Measurements from ENCODE around the gene HAPLN2. TPM values are rescaled to one million over a fixed set of nuclear protein-coding genes. Genes with fewer than 3 reads are reported as not detected.
"Not testable (repeated sequence)": the region's sequence is repeated elsewhere in the genome, so short reads cannot be mapped to it uniquely, and the experiment has no call there.

Gene HAPLN2
- total RNA-seq, 1 donor from 2014 or later, result 0.41 TPM

GRCh38 chr1:156615946-156616345 lies 3.3 kb upstream of the HAPLN2 start:
- no peak for DNase-seq (ENCODE audit: low spot score in 2 of 2)
- FAIRE-seq, result no peak

DNA sequence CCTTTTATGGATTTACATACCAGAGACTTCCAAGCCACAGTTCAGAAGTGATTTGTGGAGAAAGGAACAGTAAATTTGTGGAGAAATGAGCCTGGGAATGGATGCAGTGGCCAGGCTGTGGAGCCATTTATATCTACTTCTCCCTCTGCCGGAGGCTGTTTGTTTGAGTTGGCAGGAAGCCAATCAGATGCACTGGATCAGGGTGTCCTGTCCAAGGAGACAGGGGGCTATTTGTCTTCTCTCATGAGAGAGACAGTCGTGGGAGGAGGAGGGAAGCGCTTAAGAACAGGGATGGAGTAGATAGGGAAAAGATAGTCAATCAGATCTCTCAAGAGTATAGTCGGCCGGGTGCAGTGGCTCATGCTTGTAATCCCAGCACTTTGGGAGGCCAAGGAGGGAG lies 2.8 kb upstream of the HAPLN2 start:
- peak; percentile 46 to 61 for DNase-seq (ENCODE audit: low spot score in 2 of 2)
- no peak for FAIRE-seq

GRCh38 chr1:156619582-156619955 lies 354 bp downstream of the HAPLN2 start:
- DNase-seq (ENCODE audit: low spot score in 2 of 2), result no peak
- FAIRE-seq, result no peak

- DNase-seq (ENCODE audit: low spot score in 2 of 2) (no peak), FAIRE-seq (no peak)
These were observed 3.5 kb downstream of the HAPLN2 start for GRCh38 chr1:156622581-156623297.

DNA sequence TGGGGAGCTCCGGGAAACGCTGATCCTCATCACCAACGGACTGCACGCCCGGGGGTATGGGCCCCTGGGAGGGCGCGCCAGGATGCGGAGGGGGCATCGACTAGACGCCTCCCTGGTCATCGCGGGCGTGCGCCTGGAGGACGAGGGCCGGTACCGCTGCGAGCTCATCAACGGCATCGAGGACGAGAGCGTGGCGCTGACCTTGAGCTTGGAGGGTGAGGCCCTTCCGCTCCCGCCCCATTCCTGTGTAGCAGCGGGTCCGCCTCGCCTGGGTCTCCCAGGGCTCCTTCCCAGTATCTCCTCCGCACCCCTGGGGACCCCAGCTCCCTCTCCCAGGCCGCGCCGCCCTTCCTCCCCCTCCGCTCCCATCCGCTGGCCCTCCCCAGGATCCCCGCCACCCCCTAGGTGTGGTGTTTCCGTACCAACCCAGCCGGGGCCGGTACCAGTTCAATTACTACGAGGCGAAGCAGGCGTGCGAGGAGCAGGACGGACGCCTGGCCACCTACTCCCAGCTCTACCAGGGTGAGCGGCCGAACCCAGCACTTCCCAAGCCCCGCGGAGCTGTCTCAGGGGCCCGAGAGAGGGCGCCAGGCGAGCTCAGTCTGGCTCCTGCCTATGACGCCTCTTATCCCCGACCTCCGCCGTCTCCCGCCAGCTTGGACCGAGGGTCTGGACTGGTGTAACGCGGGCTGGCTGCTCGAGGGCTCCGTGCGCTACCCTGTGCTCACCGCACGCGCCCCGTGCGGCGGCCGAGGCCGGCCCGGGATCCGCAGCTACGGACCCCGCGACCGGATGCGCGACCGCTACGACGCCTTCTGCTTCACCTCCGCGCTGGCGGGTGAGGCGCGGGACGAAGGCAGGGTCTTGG lies 5.0 kb downstream of the HAPLN2 start:
- FAIRE-seq, result no peak
- peak in 1 of 2 donors; percentile 48 for DNase-seq (ENCODE audit: low spot score in 2 of 2)

- DNase-seq (ENCODE audit: low spot score in 2 of 2) (no peak), FAIRE-seq (no peak)
These were observed 5.7 kb downstream of the HAPLN2 start for GRCh38 chr1:156624814-156625435.

DNA sequence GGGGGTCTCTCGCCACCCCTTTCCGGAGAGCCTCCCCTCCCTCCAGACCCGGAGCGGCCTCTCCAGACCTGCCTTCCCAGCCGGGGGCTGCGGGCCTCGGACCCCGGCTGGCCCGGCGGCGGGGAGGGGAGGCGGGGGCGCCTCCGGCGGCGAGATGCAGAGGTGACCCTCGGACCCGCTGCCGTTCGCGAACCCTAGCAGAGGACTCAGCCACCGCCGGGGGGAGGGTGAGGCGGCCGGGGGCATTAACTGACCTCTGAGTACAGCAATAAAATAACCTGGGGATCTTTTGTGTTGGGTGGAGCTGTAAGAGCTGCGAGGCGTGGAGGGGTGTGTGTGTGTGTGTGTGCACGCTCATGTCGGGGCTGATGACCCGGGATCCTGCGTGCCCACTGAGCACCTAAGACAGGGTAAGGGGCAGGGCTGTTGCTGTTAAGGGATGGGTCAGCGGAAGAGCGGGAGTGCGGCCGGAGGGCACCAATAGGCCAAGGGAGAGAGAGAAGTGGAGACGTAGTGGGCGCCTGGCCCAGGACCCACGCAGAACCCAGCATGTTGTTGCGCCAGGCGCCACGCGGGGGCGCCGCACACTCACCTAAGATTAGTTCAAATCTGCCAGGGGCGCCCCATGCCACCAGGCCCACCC lies 6.3 kb downstream of the HAPLN2 start:
- DNase-seq (ENCODE audit: low spot score in 2 of 2) (peak in 1 of 2 donors; percentile 56), FAIRE-seq (no peak)

DNA sequence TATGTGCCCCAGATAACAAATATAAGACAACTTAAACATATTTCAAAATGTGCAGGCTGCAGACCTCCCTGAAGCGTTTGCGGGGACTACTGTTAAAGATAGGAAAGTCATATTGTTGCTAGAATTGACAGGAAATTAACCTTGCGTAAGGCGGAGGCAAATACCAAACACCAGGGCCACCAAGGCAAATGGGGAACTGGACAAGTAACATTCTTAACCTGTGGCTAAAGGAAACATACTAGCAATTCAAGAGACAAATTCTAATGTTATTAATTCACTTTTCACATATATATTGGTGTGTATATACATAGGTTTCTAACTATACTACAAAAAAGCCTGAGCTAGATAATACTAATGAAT lies 6.8 kb downstream of the HAPLN2 start:
- FAIRE-seq (no peak), DNase-seq (ENCODE audit: low spot score in 2 of 2) (no peak)

- DNase-seq (ENCODE audit: low spot score in 2 of 2) (no peak), FAIRE-seq (no peak)
These were observed 8.2 kb downstream of the HAPLN2 start for GRCh38 chr1:156627313-156627880.

DNA sequence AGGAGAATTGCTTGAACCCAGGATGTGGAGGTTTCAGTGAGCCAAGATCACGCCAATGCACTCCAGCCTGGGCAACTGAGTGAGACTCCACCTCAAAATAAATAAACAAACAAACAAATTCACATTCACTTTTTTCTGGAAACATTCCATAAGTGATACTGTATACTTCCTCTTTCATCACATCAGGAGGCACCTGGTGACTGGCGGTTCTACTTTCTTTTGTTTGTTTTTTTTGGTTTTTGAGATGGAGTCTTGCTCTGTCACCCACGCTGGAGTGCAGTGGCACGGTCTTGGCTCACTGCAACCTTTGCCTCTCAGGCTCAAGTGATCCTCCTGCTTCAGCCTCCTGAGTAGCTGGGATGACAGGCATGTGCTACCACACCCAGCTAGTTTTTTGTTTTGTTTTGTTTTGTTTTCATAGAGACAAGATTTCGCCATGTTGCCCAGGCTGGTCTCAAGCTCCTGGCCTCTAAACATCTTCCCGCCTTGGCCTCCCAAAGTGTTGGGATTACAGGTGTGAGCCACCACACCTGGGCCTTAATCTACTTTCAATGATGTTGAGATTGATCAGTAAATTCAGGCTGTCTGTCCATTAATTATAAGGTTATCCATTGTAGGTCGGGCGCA lies 10.7 kb downstream of the HAPLN2 start:
- DNase-seq (ENCODE audit: low spot score in 2 of 2) (no peak), FAIRE-seq (no peak)

GRCh38 chr1:156631152-156631551 lies 11.9 kb downstream of the HAPLN2 start:
- not testable (repeated sequence) for FAIRE-seq; DNase-seq (ENCODE audit: low spot score in 2 of 2)

GRCh38 chr1:156632355-156632754 lies 13.1 kb downstream of the HAPLN2 start:
- FAIRE-seq (no peak), DNase-seq (ENCODE audit: low spot score in 2 of 2) (no peak)

GRCh38 chr1:156638189-156638985 lies 19.2 kb downstream of the HAPLN2 start:
- DNase-seq (ENCODE audit: low spot score in 2 of 2) (peak in 1 of 2 donors; percentile 22), FAIRE-seq (no peak)

DNA sequence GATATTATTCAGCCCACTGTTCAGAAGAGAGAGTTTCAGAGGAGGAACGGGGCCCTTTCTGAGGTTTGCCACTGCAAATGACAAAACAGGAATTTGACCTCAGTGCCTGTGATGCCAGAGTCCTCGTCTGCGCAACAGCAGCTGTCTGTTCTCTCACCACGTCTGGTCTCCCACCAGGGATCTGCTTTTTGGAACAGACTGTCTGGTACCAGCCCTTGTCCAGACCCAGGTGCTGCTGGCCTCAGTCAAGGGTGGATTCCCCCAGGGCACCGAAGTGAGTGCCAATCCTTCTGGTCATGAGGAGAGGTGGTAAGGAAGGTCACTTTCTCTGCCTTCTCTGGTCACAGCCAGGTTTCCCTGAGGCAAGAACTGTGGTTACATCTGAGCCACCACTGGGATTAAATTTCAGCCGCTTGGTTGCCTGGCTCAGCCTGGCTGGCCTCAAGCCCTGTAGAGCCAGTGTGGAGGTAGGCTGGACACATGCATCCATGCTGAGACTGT lies 20.4 kb downstream of the HAPLN2 start:
- FAIRE-seq (no peak), DNase-seq (ENCODE audit: low spot score in 2 of 2) (no peak)

DNA sequence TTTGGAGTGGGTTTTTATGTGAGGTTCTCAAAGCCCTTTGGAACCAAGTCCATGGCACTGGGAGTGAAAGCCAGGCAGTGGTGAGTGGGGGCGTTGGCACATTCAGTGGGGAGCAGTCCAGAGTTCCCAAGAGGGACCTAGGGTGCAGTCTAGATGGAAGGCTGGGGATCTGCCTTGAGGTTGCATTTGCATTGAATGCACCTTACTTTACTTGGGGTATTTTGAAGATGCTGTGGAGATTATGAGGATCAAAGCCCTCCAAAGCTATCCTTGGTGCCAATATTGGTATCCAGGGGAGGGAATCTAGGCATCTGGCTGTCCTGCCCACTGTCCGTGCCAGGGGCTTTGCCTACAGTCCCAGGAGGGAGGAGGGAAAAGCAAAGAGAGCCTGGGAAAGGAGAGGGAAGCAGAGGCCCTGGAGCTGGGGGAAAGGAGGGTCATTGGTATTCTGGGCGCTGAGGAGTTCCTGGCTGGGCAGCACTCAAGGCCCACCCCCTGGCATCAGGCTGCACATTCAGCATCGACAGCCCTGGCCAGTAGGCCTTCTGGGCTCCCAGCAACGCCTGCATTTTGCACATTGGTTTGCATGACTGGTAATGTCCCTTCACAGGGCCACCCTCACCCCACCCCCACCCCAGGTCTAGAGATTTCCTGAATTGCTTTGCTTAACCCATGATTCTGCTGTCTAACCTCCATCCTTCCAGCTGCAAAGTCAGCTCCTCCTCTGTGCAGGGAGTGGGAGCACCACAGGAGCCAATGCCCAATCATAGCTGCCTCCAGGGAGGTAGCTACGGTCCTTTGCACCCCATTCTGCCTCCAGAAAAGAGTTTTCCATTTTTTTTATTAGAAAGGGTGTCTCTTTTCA lies 21.9 kb downstream of the HAPLN2 start:
- no peak for DNase-seq (ENCODE audit: low spot score in 2 of 2)

GRCh38 chr1:156641761-156642264 lies 22.6 kb downstream of the HAPLN2 start, which contains the start of gene BCAN:
Gene BCAN, plus strand, starts transcription at chr1:156642117. Its CDS starts 3,938 bp downstream, at chr1:156646055.
- FAIRE-seq, result no peak
- DNase-seq (ENCODE audit: low spot score in 2 of 2), result peak; percentile 78 to 83

More for the DNA sequence above, 21.9 kb downstream of the HAPLN2 start:
- no peak for FAIRE-seq

- no peak for FAIRE-seq
- no peak for DNase-seq (ENCODE audit: low spot score in 2 of 2)
These were observed 23.2 kb downstream of the HAPLN2 start for GRCh38 chr1:156642265-156643048.
